ENCODE data around the gene CENPE. TPM values are rescaled to one million over a fixed set of nuclear protein-coding genes. Genes with fewer than 3 reads are reported as not detected.
A peak's percentile ranks its signal among the peaks of the same experiment; 100 is the strongest.

The CENPE gene
- total and polyA plus RNA-seq, 2 of the 4 experiments (the other 2 are of a cell fraction), result 3.7 to 14.5 TPM

GRCh38 chr4:103204111-103204510 is 6.0 kb upstream of the CENPE start:
- Histone ChIP-seq H3K56ac (ENCODE audit: extremely low read depth, insufficient read depth, low read length) (no peak overlapping the region), H3K9me3 (ENCODE audit: control insufficient read depth, insufficient read depth, low read length) (no peaks in the 10 kb centered on the region), H3K27ac (ENCODE audit: insufficient read depth, low read length) (no peak overlapping the region), H3K4me3 (ENCODE audit: insufficient read depth, low read depth, low read length) (no peak overlapping the region), H3K4me2 (ENCODE audit: low read depth, low read length) (no peak overlapping the region), H3K4ac (ENCODE audit: low read depth, low read length) (no peak overlapping the region), H4K8ac (ENCODE audit: low read depth in 2 of 2, low read length in 2 of 2) (no peak overlapping the region), H3K23ac (ENCODE audit: low read depth, low read length) (no peak overlapping the region), H2AK9ac (replicated peaks; ENCODE audit: low read depth, low read length, poor library complexity) (no peak overlapping the region), H3K79me1 (ENCODE audit: low read depth in 1 of 2, low read length in 2 of 2) (no peaks in the 10 kb centered on the region), H3K9me1 (ENCODE audit: insufficient read depth, low read length) (no peaks in the 10 kb centered on the region), H3K36me3 (ENCODE audit: control insufficient read depth, insufficient read depth, low read length) (no peaks in the 10 kb centered on the region), H2AK5ac (ENCODE audit: low read depth, low read length) (no peak overlapping the region), H2BK15ac (ENCODE audit: low read depth, low read length) (no peak overlapping the region), H2BK20ac (ENCODE audit: low read depth, low read length) (no peak overlapping the region), H2AFZ (replicated peaks; ENCODE audit: low read length, poor library complexity) (no peak overlapping the region), H3K18ac (ENCODE audit: low read depth, low read length) (no peak overlapping the region), H3K4me1 (ENCODE audit: control insufficient read depth, insufficient read depth, low read length) (no peaks in the 10 kb centered on the region), H4K91ac (ENCODE audit: insufficient read depth, low read depth, low read length) (no peak overlapping the region), H4K5ac (ENCODE audit: low read depth, low read length) (no peak overlapping the region), H4K20me1 (ENCODE audit: insufficient read depth, low read length) (no peaks in the 10 kb centered on the region), H3K14ac (replicated peaks; ENCODE audit: low read depth, low read length) (no peak overlapping the region), H2BK5ac (ENCODE audit: low read depth, low read length, poor library complexity, severe bottlenecking) (no peak overlapping the region), H3K27me3 (ENCODE audit: control insufficient read depth, insufficient read depth, low read length) (peaks cover 4% of the 10 kb centered on the region; the same call in 1 of the 2 replicates), H3K9ac (ENCODE audit: low read depth, low read length) (no peak overlapping the region), H2BK120ac (ENCODE audit: low read depth, low read length) (no peak overlapping the region)
- no peak; the same call in 1 of the 2 replicates for ATAC-seq (ENCODE audit: low read depth)
- WGBS, 2 experiments (ENCODE audit: extremely low coverage in 2 of 2, insufficient read length in 1 of 2), result no CpG with 5 or more reads among the region's 1 CpG
- CTCF ChIA-PET, result no interaction called here
- intact Hi-C loops (cut with micrococcal nuclease), result no loop called here
- dilution Hi-C loops (cut with HindIII; ENCODE audit: low sequenced_read_pairs, unreplicated experiment), result no loop called here
- POLR2A ChIA-PET (ENCODE audit: unreplicated experiment), result no interaction called here
- BruUV-seq (replicated peaks), result no TSS peak
- DNase-seq, result no peak
- no peak for TF ChIP-seq RCOR1 (IDR thresholded peaks at IDR 0.05; ENCODE audit: insufficient replicate concordance, low read length)
- TF ChIP-seq USF2 (IDR thresholded peaks at IDR 0.05; ENCODE audit: low read depth, low read length), result no peak
- TF ChIP-seq SMC3 (IDR thresholded peaks at IDR 0.05; ENCODE audit: low read depth, low read length), result 0 out of 2 replicates have a peak, but pooled peaks have one; percentile 18
- peak; percentile 40; the same call in 1 of the 2 replicates for TF ChIP-seq RAD21 (IDR thresholded peaks at IDR 0.05; ENCODE audit: low read length)
- TF ChIP-seq CTCF (conservative IDR thresholded peaks at IDR 0.05; ENCODE audit: low read depth, low read length), result peak; percentile 37
- TF ChIP-seq RFX5 (IDR thresholded peaks at IDR 0.05; ENCODE audit: low read depth, low read length), result no peak
- TF ChIP-seq FOS (IDR thresholded peaks at IDR 0.05; ENCODE audit: low read depth, low read length), result no peak
- TF ChIP-seq POLR2A (IDR thresholded peaks at IDR 0.05; ENCODE audit: low read depth, low read length), result no peak
- in situ Hi-C loops (cut with MboI; ENCODE audit: low sequenced_read_pairs), result loop anchor here (25.0 kb wide), 2 partner anchors 733 to 1658 kb away; no protein-coding TSS in a partner anchor
